Measurements from ENCODE around the gene TMEM270. TPM values are rescaled to one million over a fixed set of nuclear protein-coding genes. Genes with fewer than 3 reads are reported as not detected.

Gene TMEM270
- total and polyA plus RNA-seq, 2 of the 8 experiments (the other 6 are each of a cell fraction or from before 2014, with no cell fraction given), result 0.26 TPM; not detected in 1

- Histone ChIP-seq H3K27ac (ENCODE audit: low read depth, low read length) (no peak overlapping the region), H3K18ac (ENCODE audit: extremely low read depth, low read length) (no peak overlapping the region), H3K23ac (ENCODE audit: insufficient read length) (no peak overlapping the region), H3K79me2 (ENCODE audit: control insufficient read depth in 1 of 2, insufficient read depth in 2 of 2, low read length in 2 of 2) (no peaks in the 10 kb centered on the region), H2AFZ (ENCODE audit: low read length) (no peak overlapping the region), H3K56ac (replicated peaks; ENCODE audit: insufficient read length, low read depth, low read length) (no peak overlapping the region), H3K4me2 (ENCODE audit: insufficient read depth in 1 of 2, low read depth in 2 of 2, low read length in 2 of 2) (no peak overlapping the region), H3K36me3 (ENCODE audit: control insufficient read depth in 2 of 4, insufficient read depth in 4 of 4, low read length in 3 of 4) (no peaks in the 10 kb centered on the region), H2AK5ac (ENCODE audit: low read depth, low read length) (no peak overlapping the region), H2BK20ac (ENCODE audit: low read length) (no peak overlapping the region), H3K14ac (ENCODE audit: insufficient read length) (no peak overlapping the region), H4K8ac (ENCODE audit: extremely low read depth, insufficient read depth, low read length) (no peak overlapping the region), H3K4ac (replicated peaks; ENCODE audit: insufficient read length, low read depth, low read length) (no peak overlapping the region), H2BK12ac (ENCODE audit: low read depth, low read length) (0 out of 2 replicates have a peak overlapping the region, but pooled peaks have one; percentile 17), H2BK5ac (ENCODE audit: low read depth, low read length) (no peak overlapping the region), H3K27me3 (replicated peaks in 1 of 4; ENCODE audit: control insufficient read depth in 3 of 4, extremely low read depth in 1 of 4, insufficient read depth in 3 of 4, low read length in 3 of 4) (no peaks in the 10 kb centered on the region), H3K9ac (replicated peaks in 1 of 4; ENCODE audit: extremely low read depth in 1 of 4, low read depth in 3 of 4, low read length in 3 of 4) (no peak overlapping the region), H3K4me1 (replicated peaks in 1 of 4; ENCODE audit: control insufficient read depth in 3 of 4, insufficient read depth in 4 of 4, low read length in 3 of 4) (peaks cover 4 to 27% (median 7%) of the 10 kb centered on the region in 4 experiments), H2BK15ac (ENCODE audit: low read length) (no peak overlapping the region), H3K4me3 (ENCODE audit: extremely low read depth in 1 of 4, insufficient read depth in 2 of 4, low read depth in 3 of 4, low read length in 4 of 4) (no peak overlapping the region), H3K23me2 (ENCODE audit: low read depth, low read length) (peaks cover 2% of the 10 kb centered on the region; the same call in 1 of the 2 replicates), H4K5ac (ENCODE audit: insufficient read length, low read depth, low read length) (no peak overlapping the region), H2BK120ac (replicated peaks; ENCODE audit: low read depth, low read length) (no peak overlapping the region), H3K79me1 (ENCODE audit: low read depth, low read length) (no peaks in the 10 kb centered on the region), H4K20me1 (replicated peaks in 1 of 2; ENCODE audit: control insufficient read depth in 1 of 2, insufficient read depth in 2 of 2, low read length in 2 of 2) (no peaks in the 10 kb centered on the region), H3K9me3 (ENCODE audit: insufficient read depth in 2 of 2, low read depth in 1 of 2, low read length in 1 of 2) (no peaks in the 10 kb centered on the region), H4K91ac (replicated peaks; ENCODE audit: insufficient read length, low read length) (no peak overlapping the region)
- 87% methylated on average over 13 of the region's 15 CpGs; no CpG with 5 or more reads in 1 of the 2 experiments for WGBS, 2 experiments (ENCODE audit: extremely low coverage in 1 of 2, insufficient coverage in 1 of 2, insufficient read length in 1 of 2, insufficient replicate concordance in 2 of 2, low coverage in 1 of 2, low lambda C conversion rate in 2 of 2, missing lambda C conversion rate in 1 of 2)
- DNase-seq (ENCODE audit: low read depth in 1 of 2, low spot score in 2 of 2) (no peak), FAIRE-seq (no peak)
- TF ChIP-seq CTBP2 (IDR thresholded peaks at IDR 0.05; ENCODE audit: borderline replicate concordance, insufficient read depth, insufficient read length, low read length) (no peak), RBBP5 (IDR thresholded peaks at IDR 0.05; ENCODE audit: borderline replicate concordance, low read depth, low read length) (no peak), NANOG (IDR thresholded peaks at IDR 0.05; ENCODE audit: insufficient read depth, low read depth, low read length, poor library complexity, severe bottlenecking) (no peak), BRCA1 (IDR thresholded peaks at IDR 0.05; ENCODE audit: low read depth, low read length) (no peak), ZNF274 (IDR thresholded peaks at IDR 0.05; ENCODE audit: borderline replicate concordance, extremely low read depth, low read length) (no peak), BACH1 (IDR thresholded peaks at IDR 0.05; ENCODE audit: low read length) (no peak), YY1 (IDR thresholded peaks at IDR 0.05; ENCODE audit: low read depth, low read length) (no peak), SIRT6 (IDR thresholded peaks at IDR 0.05; ENCODE audit: low read length) (no peak), EP300 (IDR thresholded peaks at IDR 0.05; ENCODE audit: borderline replicate concordance in 1 of 2, low read depth in 2 of 2, low read length in 2 of 2) (no peak), BCL11A (IDR thresholded peaks at IDR 0.05; ENCODE audit: low read depth in 2 of 2, low read length in 2 of 2) (no peak), POLR2A (IDR thresholded peaks at IDR 0.05; ENCODE audit: control extremely low read depth in 1 of 2, low read depth in 2 of 2, low read length in 2 of 2) (no peak), PHF8 (conservative IDR thresholded peaks at IDR 0.05; ENCODE audit: low read depth, low read length) (no peak), SRF (IDR thresholded peaks at IDR 0.05; ENCODE audit: low read depth, low read length) (no peak), CBX8 (IDR thresholded peaks at IDR 0.05; ENCODE audit: borderline replicate concordance, low read depth, low read length) (no peak)
- POLR2A ChIA-PET (ENCODE audit: partially characterized antibody), result interaction anchor here (2.4 kb wide), 1 partner anchor 13 kb away, joined by 7 read pairs; no protein-coding TSS in a partner anchor
- CTCF ChIA-PET (ENCODE audit: partially characterized antibody), result interaction anchor here (0.5 kb wide), 2 partner anchors 153 to 396 kb away, joined by 3 to 4 read pairs; no protein-coding TSS in a partner anchor
Measured at GRCh38 chr7:73905360-73905759, 44.4 kb downstream of the TMEM270 start.
